Activated CD4-positive, alpha-beta memory T cell treated with anti-CD3 and anti-CD28 coated beads, Interleukin-2, amount 10 ng/mL, durations not matched to agents 7 days and 5 days (primary cell): ENCODE data around the gene IMMP2L. TPM values are rescaled to one million over a fixed set of nuclear protein-coding genes. Genes with fewer than 3 reads are reported as not detected.
"Not testable (repeated sequence)": the region's sequence is repeated elsewhere in the genome, so short reads cannot be mapped to it uniquely, and the experiment has no call there.

ENCODE experiments used
- CTCF ChIA-PET: fragments of 350-600 bp; sonication (Branson Sonifier 250); formaldehyde crosslinking; loops from one replicate; lab custom pipeline; 2021; ENCODE audit warnings: antibody characterized with exemption, inconsistent platforms; lab: Charles Lee
- POLR2A ChIA-PET: fragments of 350-600 bp; sonication (Branson Sonifier 250); formaldehyde crosslinking; loops from one replicate; lab custom pipeline; 2021; ENCODE audit warnings: antibody characterized with exemption; lab: Charles Lee
- DNase-seq: peaks from one replicate; pipeline ENCODE4 v3.0.0-alpha.2; 2020
- H3K27ac Mint-ChIP-seq: one replicate; pipeline ENCODE4 v1.8.0; 2021; ENCODE audit warnings: mild to moderate bottlenecking, mixed read lengths
- H3K27me3 Mint-ChIP-seq: one replicate; pipeline ENCODE4 v1.8.0; 2021; ENCODE audit warnings: mixed read lengths
- H3K36me3 Mint-ChIP-seq: one replicate; pipeline ENCODE4 v1.8.0; 2021; ENCODE audit warnings: low read depth, mixed read lengths
- H3K4me1 Mint-ChIP-seq: one replicate; pipeline ENCODE4 v1.8.0; 2021; ENCODE audit warnings: mixed read lengths
- H3K4me3 Mint-ChIP-seq: one replicate; pipeline ENCODE4 v1.8.0; 2021; ENCODE audit warnings: mild to moderate bottlenecking, mixed read lengths
- H3K9me3 Mint-ChIP-seq: one replicate; pipeline ENCODE4 v1.8.0; 2021; ENCODE audit warnings: mixed read lengths
- total RNA-seq, 2 experiments: library from RNA; stranded (reverse); gene quantifications; one replicate each; pipeline ENCODE4 v1.2.3, GENCODE V29; 2021

Gene IMMP2L
- 1 to 10 TPM; 5.9 to 7.6 TPM for total RNA-seq

DNA sequence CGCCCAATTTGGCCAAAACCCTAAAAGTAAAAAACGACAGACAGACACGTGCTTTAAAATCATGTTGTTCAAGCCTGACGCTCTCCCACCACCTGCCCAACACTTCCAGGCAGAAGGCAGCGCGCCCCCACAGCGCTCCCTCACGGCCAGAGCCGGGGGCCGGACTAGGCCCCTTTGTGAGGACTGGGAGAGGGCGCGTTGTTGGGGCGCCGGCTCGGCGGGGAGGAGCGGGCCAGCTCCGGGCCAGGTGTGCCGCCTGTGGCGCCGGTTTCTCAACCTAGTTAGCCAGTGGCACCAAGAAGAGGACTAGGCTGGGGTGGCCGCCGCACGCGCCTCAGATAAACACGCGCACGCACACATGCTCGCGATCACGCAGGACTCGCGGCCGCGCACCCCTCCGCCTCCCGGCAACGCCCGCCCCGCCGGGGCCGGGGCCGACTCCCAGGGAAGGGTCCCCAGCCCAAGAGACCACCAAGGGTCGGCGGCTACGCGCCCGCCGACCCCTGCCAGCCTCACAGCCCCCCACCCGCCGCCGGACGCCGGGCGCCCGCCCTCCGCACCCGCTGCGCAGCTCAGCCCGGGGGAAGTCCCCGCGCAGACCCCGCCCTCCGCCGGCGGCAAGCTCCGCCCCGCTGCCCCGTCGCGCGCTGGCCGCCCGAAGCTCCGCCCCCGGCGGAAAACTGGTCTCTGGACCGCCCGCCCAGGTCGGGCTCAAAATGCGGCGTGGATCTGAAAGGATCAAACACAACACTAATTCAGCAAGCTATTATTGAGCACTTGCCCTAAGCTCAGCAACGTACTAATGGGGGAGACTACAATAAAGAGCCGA is at the start of gene IMMP2L:
Gene IMMP2L, minus strand, starts transcription at position 589 of the 829 bp plus-strand sequence.
- DNase-seq: peak; percentile 90
- POLR2A ChIA-PET: interaction anchor here (0.9 to 1.4 kb wide), 4 partner anchors 34 to 549 kb away, joined by 3 to 4 read pairs (median 3); no protein-coding TSS in a partner anchor
- peak within 1 kb of the TSS; percentile 70 for H3K27ac Mint-ChIP-seq
- peak within 1 kb of the TSS; percentile 77 for H3K4me3 Mint-ChIP-seq
- peaks cover 4% of the 10 kb centered on the region for H3K27me3 Mint-ChIP-seq
- H3K4me1 Mint-ChIP-seq: peaks cover 30% of the 10 kb centered on the region
- H3K9me3 Mint-ChIP-seq: no peaks in the 10 kb centered on the region
- peaks cover 4% of the 10 kb centered on the region for H3K36me3 Mint-ChIP-seq
- CTCF ChIA-PET: no interaction called here

DNA sequence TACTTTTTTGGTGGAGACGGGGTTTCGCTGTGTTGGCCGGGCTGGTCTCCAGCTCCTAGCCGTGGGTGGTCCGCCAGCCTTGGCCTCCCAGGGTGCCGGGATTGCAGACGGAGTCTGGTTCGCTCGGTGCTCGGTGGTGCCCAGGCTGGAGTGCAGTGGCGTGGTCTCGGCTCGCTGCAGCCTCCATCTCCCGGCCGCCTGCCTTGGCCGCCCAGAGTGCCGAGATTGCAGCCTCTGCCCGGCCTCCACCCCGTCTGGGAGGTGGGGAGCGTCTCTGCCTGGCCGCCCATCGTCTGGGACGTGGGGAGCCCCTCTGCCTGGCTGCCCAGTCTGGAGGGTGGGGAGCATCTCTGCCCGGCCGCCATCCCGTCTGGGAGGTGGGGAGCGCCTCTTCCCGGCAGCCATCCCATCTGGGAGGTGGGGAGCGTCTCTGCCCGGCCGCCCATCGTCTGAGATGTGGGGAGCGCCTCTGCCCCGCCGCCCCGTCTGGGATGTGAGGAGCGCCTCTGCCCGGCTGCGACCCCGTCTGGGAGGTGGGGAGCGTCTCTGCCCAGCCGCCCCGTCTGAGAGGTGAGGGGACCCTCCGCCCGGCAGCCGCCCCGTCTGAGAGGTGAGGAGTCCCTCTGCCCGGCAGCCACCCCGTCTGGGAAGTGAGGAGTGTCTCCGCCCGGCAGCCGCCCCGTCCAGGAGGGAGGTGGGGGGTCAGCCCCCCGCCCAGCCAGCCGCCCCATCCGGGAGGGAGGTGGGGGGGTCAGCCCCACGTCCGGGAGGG is 47.4 kb upstream of the IMMP2L start:
- H3K4me1 Mint-ChIP-seq, H3K36me3 Mint-ChIP-seq, H3K27me3 Mint-ChIP-seq, POLR2A ChIA-PET, H3K4me3 Mint-ChIP-seq, CTCF ChIA-PET, DNase-seq, H3K9me3 Mint-ChIP-seq, H3K27ac Mint-ChIP-seq: not testable (repeated sequence)

DNA sequence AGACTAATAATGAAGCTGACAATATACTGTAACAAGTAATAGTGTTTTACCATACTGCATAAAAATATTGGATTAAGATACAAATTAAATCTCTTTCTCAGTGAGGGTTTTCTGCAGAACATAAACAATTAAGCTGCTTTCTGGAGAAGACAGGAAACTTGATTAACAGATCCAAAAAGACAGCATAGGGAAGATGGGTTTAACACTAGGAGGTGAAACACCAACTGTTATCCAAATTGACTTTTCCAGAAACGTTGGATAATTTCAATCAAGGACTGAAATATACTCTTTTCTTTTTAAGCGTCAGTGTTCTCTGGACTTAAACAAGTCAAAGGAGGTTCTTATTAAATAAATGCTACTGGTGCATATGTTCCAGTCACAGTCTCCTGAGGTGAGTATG is 45.3 kb upstream of the IMMP2L start:
- CTCF ChIA-PET: no interaction called here
- POLR2A ChIA-PET: no interaction called here
- Mint-ChIP-seq H3K4me1 (no peaks in the 10 kb centered on the region), H3K27ac (no peak overlapping the region), H3K36me3 (no peaks in the 10 kb centered on the region), H3K9me3 (no peaks in the 10 kb centered on the region), H3K27me3 (no peaks in the 10 kb centered on the region), H3K4me3 (no peak overlapping the region)
- DNase-seq: no peak

DNA sequence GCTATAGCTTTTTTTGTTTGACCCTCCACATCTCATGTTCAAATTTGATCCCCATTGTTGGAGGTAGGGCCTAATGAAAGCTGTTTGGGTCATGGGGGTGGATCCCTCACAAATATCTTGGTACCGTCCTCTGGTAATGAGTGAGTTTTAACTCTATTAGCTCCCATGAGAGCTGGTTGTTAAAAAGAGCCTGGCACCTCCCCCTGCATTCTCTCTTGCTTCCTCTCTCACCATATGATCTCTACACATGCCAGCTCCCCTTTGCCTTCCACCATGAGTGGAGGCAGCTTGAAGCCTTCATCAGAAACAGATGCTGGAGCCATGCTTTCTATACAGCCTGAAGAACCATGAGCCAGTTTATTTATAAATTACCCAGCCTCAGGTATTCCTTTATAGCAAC is 43.0 kb upstream of the IMMP2L start:
- H3K9me3 Mint-ChIP-seq: no peaks in the 10 kb centered on the region

DNA sequence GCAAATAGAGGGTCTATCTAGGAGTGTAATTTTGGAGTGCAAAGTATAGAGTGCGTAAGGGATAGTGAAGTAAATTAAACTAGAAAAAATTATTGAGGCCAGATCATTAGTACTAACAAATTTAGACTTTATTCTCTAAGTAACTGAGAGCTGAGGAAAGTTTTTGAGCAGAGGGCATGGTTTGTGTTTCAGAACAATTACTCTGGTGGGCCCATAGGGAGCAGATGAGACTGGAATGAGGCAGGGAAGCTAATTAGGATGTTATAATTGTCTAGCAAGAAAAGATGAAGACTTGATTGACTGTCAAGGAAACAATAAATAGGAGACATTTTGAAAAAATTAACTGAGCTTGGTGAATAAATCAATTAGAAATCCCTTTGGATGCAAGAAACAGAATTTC is 37.8 kb upstream of the IMMP2L start:
- H3K36me3 Mint-ChIP-seq: no peaks in the 10 kb centered on the region
- H3K4me3 Mint-ChIP-seq: no peak overlapping the region
- ChIA-PET CTCF (no interaction called here), POLR2A (no interaction called here)
- H3K4me1 Mint-ChIP-seq: no peaks in the 10 kb centered on the region
- H3K27ac Mint-ChIP-seq: no peak overlapping the region
- DNase-seq: no peak
- H3K9me3 Mint-ChIP-seq: no peaks in the 10 kb centered on the region
- no peaks in the 10 kb centered on the region for H3K27me3 Mint-ChIP-seq

More for the DNA sequence above, 43.0 kb upstream of the IMMP2L start:
- no peak for DNase-seq
- ChIA-PET CTCF (no interaction called here), POLR2A (no interaction called here)
- H3K27ac Mint-ChIP-seq: no peak overlapping the region
- no peaks in the 10 kb centered on the region for H3K4me1 Mint-ChIP-seq
- H3K36me3 Mint-ChIP-seq: no peaks in the 10 kb centered on the region
- no peak overlapping the region for H3K4me3 Mint-ChIP-seq
- H3K27me3 Mint-ChIP-seq: no peaks in the 10 kb centered on the region

DNA sequence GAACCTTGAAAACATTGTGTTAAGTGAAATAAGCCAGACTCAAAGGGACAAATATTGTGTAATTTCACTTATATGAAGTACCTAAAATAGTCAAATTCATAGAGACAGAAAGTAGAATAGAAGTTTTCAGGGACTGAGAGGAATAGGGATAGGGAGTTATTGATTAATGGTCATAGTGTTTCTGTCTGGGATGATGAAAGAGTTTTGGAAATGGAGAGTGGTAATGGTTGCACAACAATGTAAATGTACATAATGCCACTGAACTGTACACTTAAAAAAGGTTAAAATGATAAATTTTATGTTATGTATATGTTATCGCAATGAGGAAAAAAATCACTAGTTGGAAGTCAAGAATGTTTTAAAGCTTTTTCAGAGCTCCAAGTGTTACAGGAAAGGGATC is 33.5 kb upstream of the IMMP2L start:
- CTCF ChIA-PET: no interaction called here
- H3K36me3 Mint-ChIP-seq: no peaks in the 10 kb centered on the region
- POLR2A ChIA-PET: no interaction called here
- no peak overlapping the region for H3K4me3 Mint-ChIP-seq
- H3K27ac Mint-ChIP-seq: no peak overlapping the region
- no peaks in the 10 kb centered on the region for H3K4me1 Mint-ChIP-seq
- no peaks in the 10 kb centered on the region for H3K9me3 Mint-ChIP-seq
- DNase-seq: no peak
- H3K27me3 Mint-ChIP-seq: no peaks in the 10 kb centered on the region

DNA sequence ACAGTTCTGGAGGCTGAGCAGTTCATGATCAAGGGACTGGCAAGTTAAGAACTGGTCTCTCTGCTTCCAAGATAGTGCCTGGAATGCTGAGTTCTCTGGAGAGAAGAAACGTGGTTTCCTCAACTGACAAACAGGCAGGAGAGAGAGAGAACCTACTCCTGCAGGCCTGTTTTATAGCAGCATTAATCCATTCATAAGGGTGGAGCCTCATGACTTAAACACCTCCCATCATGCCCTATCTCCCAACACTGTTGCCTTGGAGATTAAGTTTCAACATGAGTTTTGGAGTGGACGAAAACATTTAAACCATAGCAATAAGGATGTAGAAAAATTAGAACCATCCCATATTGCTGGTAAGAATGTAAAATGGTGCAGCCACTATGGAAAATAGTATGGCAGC is 32.3 kb upstream of the IMMP2L start:
- H3K4me3 Mint-ChIP-seq: no peak overlapping the region
- no peaks in the 10 kb centered on the region for H3K36me3 Mint-ChIP-seq
- H3K9me3 Mint-ChIP-seq: no peaks in the 10 kb centered on the region
- H3K27me3 Mint-ChIP-seq: no peaks in the 10 kb centered on the region
- no peak for DNase-seq
- ChIA-PET POLR2A (no interaction called here), CTCF (no interaction called here)
- H3K4me1 Mint-ChIP-seq: no peaks in the 10 kb centered on the region
- no peak overlapping the region for H3K27ac Mint-ChIP-seq

DNA sequence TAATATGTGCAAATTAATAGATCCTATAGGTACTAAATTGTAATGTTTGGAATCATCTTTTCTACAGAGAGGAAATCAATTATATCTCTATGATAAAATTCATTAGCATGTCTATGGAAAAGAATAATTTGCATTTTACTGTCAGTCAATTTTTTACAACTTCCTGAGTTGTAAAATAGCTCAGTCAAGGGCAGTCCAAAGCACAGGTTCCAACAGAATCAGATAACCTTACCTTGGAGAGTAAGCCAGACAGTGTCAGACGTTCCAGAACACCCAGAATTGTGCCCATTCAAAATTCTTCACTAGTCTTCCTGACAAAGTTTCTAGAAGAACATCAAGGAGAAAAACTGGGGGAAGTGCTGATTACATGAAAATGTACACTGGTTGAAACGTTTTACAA is 31.1 kb upstream of the IMMP2L start:
- ChIA-PET POLR2A (no interaction called here), CTCF (no interaction called here)
- Mint-ChIP-seq H3K36me3 (no peaks in the 10 kb centered on the region), H3K4me3 (no peak overlapping the region), H3K4me1 (peaks cover under 1% of the 10 kb centered on the region), H3K9me3 (no peaks in the 10 kb centered on the region), H3K27ac (no peak overlapping the region), H3K27me3 (no peaks in the 10 kb centered on the region)
- no peak for DNase-seq

DNA sequence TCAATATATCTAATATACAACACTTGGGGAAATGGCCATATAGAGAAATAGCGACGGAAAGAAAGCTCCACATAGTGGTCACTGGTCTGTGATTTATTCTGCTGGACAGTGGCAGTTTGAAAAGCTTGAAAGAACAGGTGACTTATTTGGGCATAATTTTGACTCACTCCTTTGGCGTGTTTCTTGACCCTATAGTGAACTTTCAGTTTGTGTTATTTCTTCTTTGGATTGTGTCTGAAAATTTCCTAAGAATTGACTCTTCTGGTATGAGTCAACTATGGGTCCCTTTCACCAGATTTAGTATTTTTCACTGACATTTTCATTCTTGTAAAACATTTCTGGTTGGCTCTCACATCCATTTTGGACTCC is 25.8 kb upstream of the IMMP2L start:
- Mint-ChIP-seq H3K4me3 (no peak overlapping the region), H3K9me3 (no peaks in the 10 kb centered on the region), H3K36me3 (no peaks in the 10 kb centered on the region), H3K4me1 (peaks cover 7% of the 10 kb centered on the region), H3K27ac (no peak overlapping the region), H3K27me3 (no peaks in the 10 kb centered on the region)
- DNase-seq: no peak
- ChIA-PET CTCF (no interaction called here), POLR2A (no interaction called here)

DNA sequence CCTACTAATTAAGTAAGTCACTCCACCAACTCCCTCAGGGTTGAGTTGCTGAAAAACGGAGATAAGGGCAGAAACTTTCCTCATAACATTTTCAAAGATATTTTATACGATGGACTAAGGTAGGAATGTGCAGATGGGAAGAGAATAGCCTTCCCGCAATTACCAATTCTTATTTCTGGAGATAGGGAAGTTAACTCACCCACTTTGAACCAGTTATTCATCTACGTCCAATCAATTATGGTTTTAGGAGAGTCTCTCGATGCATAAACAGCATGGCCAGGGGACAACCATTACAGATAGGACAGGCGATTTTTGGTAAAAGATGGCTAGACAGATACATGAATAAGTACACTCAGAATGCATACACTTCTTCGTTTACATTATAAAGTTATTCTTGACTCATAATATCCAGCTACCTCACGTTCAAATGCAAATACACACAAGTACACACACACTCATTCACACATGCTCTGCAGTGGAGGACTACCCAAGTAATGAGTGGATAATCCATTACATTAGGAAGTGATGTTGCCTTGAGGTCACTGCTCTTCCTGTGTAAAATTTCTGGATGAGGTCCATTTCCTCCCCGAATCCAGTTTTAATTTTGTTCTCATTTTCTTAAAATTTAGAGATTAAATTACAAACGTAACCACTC is 25.2 kb upstream of the IMMP2L start:
- Mint-ChIP-seq H3K9me3 (no peaks in the 10 kb centered on the region), H3K36me3 (no peaks in the 10 kb centered on the region), H3K4me3 (no peak overlapping the region), H3K27ac (no peak overlapping the region), H3K27me3 (no peaks in the 10 kb centered on the region), H3K4me1 (peaks cover 7% of the 10 kb centered on the region)
- ChIA-PET POLR2A (no interaction called here), CTCF (no interaction called here)
- DNase-seq: no peak

DNA sequence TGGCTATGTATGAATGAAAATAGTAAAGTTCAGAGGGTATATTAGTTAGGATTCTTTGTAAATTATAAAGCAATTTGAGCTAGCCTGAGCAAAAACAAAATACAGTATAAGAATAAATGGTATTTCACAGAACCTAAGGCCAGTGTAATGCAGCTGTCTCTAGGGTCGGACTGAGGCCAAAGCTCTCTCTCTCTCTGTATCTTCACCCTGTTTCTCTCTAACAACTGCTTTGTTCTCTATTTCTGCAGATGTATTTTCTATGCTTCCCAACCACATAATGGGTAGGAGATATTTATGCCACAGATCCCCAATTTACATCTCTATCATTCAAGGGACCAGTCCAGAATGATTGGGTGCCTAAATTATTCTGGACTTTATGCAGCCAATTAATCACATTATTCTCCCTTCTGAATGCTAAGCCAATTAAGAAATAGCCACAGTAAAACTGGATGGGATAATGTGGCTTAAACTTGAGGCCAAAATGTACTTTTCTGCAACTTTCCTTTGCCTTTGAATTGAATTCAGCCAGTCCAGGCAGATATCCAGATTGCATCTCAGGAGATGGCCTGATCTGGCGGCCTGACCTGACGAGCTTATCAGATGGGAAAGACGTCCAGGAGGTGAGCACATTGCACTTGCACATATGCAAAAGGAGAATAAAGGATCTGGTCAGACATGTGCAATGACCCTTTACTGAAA is 24.6 kb upstream of the IMMP2L start:
- no peaks in the 10 kb centered on the region for H3K36me3 Mint-ChIP-seq
- ChIA-PET POLR2A (no interaction called here), CTCF (no interaction called here)
- no peaks in the 10 kb centered on the region for H3K27me3 Mint-ChIP-seq
- H3K9me3 Mint-ChIP-seq: peaks cover 2% of the 10 kb centered on the region
- no peak overlapping the region for H3K27ac Mint-ChIP-seq
- H3K4me1 Mint-ChIP-seq: peaks cover 7% of the 10 kb centered on the region
- DNase-seq: no peak
- no peak overlapping the region for H3K4me3 Mint-ChIP-seq

DNA sequence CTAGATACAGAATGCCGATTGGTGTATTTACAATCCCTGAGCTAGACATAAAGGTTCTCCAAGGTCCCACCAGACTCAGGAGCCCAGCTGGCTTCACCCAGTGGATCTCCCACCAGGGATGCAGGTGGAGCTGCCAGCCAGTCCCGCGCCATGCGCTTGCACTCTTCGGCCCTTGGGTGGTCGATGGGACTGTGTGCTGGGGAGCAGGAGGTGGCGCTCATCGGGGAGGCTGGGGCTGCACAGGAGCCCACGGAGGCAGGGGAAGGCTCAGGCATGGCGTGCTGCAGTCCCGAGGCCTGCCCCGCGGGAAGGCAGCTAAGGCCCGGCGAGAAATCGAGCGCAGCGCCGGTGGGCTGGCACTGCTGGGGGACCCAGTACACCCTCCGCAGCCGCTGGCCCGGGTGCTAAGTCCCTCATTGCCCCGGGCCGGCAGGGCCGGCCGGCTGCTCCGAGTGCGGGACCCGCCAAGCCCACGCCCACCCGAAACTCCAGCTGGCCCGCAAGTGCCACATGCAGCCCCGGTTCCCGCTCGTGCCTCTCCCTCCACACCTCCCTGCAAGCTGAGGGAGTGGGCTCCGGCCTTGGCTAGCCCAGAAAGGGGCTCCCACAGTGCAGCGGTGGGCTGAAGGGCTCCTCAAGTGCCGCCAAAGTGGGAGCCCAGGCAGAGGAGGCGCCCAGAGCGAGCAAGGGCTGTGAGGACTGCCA is 19.6 kb upstream of the IMMP2L start:
- CTCF ChIA-PET, H3K9me3 Mint-ChIP-seq, POLR2A ChIA-PET, H3K27me3 Mint-ChIP-seq, H3K4me1 Mint-ChIP-seq, H3K4me3 Mint-ChIP-seq, H3K36me3 Mint-ChIP-seq, DNase-seq, H3K27ac Mint-ChIP-seq: not testable (repeated sequence)
